ENCODE results near the gene KLRF1. TPM values are rescaled to one million over a fixed set of nuclear protein-coding genes. Genes with fewer than 3 reads are reported as not detected.
A peak's percentile ranks its signal among the peaks of the same experiment; 100 is the strongest.

Gene KLRF1
- total RNA-seq, 1 experiment from 2014 or later: not detected

GRCh38 chr12:9810671-9811070 lies 16.6 kb upstream of the KLRF1 start:
- H3K9me3 ChIP-seq (ENCODE audit: low read length): no peaks in the 10 kb centered on the region
- TF ChIP-seq EZH2 (IDR thresholded peaks at IDR 0.05; ENCODE audit: low read length, unreplicated experiment) (no peak), CTCF (conservative IDR thresholded peaks at IDR 0.05; ENCODE audit: low read depth, low read length) (no peak)
- no peaks in the 10 kb centered on the region for H3K79me2 ChIP-seq (ENCODE audit: low read length)
- H3K9me2 ChIP-seq (replicated peaks; ENCODE audit: low read length): no peaks in the 10 kb centered on the region
- ChIA-PET CTCF (no interaction called here), POLR2A (ENCODE audit: unreplicated experiment) (no interaction called here)
- H3K4me3 ChIP-seq (ENCODE audit: low read length): no peak overlapping the region
- no peak overlapping the region for H3K9ac ChIP-seq (ENCODE audit: low read length)
- H4K20me1 ChIP-seq (ENCODE audit: low read length): no peaks in the 10 kb centered on the region
- no peaks in the 10 kb centered on the region for H3K4me1 ChIP-seq (ENCODE audit: insufficient read depth, low read length)
- intact Hi-C loops (cut with micrococcal nuclease): no loop called here
- no peak overlapping the region for H3K4me2 ChIP-seq (ENCODE audit: low read length)
- H3K27me3 ChIP-seq (ENCODE audit: low read length): peaks cover 35% of the 10 kb centered on the region
- ATAC-seq: no peak
- H3F3A ChIP-seq (ENCODE audit: low read length, unreplicated experiment): no peaks in the 10 kb centered on the region
- H3K27ac ChIP-seq (ENCODE audit: low read length): no peak overlapping the region
- no peaks in the 10 kb centered on the region for H3K36me3 ChIP-seq (ENCODE audit: low read depth, low read length)
- no peak overlapping the region for H2AFZ ChIP-seq (ENCODE audit: low read length)
- DNase-seq: no peak
- BruUV-seq (replicated peaks): no TSS peak

- Histone ChIP-seq H3K9me2 (replicated peaks; ENCODE audit: low read length) (no peaks in the 10 kb centered on the region), H3K79me2 (ENCODE audit: low read length) (no peaks in the 10 kb centered on the region), H3K4me3 (ENCODE audit: low read length) (no peak overlapping the region), H2AFZ (ENCODE audit: low read length) (no peak overlapping the region), H3K9ac (ENCODE audit: low read length) (no peak overlapping the region), H3K36me3 (ENCODE audit: low read depth, low read length) (no peaks in the 10 kb centered on the region), H3F3A (ENCODE audit: low read length, unreplicated experiment) (no peaks in the 10 kb centered on the region), H3K27ac (ENCODE audit: low read length) (no peak overlapping the region), H3K4me1 (ENCODE audit: insufficient read depth, low read length) (no peaks in the 10 kb centered on the region), H3K27me3 (ENCODE audit: low read length) (peaks cover 26% of the 10 kb centered on the region), H3K9me3 (ENCODE audit: low read length) (no peaks in the 10 kb centered on the region), H4K20me1 (ENCODE audit: low read length) (no peaks in the 10 kb centered on the region), H3K4me2 (ENCODE audit: low read length) (no peak overlapping the region)
- BruUV-seq (replicated peaks): no TSS peak
- ChIA-PET CTCF (no interaction called here), POLR2A (ENCODE audit: unreplicated experiment) (interaction anchor here (0.6 kb wide), 1 partner anchor 857 kb away, joined by 3 read pairs; no protein-coding TSS in a partner anchor)
- TF ChIP-seq EZH2 (IDR thresholded peaks at IDR 0.05; ENCODE audit: low read length, unreplicated experiment) (no peak), CTCF (conservative IDR thresholded peaks at IDR 0.05; ENCODE audit: low read depth, low read length) (no peak), EZH2phosphoT487 (IDR thresholded peaks at IDR 0.05; ENCODE audit: borderline replicate concordance, low read length) (no peak)
- intact Hi-C loops (cut with micrococcal nuclease): no loop called here
- ATAC-seq (no peak), DNase-seq (no peak)
Observed at GRCh38 chr12:9811621-9812020, 15.7 kb upstream of the KLRF1 start.

DNA sequence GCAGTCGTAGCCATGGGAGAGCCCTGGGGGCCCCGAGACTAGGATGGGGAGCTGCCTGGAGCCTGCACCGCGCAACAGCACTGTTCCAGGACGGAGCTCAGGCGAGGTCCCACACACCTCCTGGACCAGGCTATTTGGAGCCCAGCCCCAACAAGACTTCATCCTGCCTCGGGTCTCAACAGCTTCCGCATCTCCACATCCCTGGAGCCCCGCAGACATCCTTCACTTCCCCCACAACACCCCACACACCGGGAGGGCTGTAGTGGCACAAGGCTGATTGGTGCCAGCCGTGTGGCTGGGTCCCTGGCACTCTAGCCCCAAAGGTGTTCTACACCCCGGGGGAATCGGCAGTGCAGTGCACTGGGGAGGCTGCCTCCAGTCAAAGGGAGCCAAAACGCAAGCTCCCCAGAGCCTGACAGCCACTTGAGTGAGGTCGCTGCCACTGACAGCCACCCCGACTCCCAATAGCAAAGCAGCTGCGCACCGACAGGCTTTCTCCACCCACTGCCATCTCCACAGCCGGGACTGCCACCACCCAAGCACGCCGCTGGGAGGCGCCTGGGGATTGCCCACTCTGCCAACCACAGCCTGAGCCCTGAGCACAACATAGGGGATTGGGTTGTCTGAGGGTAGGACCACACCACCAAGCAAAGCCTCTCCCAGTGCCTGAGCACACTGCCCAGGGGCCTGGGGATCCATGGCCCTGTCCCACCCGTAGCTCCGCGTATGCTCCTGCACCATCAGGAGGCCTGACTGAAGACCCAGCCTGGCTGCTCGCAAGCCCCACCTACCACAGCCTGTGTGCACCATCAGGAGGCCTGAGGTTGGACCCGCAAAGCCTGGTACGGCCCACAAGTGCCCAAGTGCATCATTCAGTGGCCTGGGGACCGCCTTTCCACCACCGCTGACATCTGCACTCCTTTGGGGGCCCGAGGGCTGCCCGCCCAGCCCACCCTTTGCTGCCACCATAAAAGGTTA lies 13.2 kb upstream of the KLRF1 start:
- Histone ChIP-seq H3K36me3 (ENCODE audit: low read depth, low read length) (no peaks in the 10 kb centered on the region), H4K20me1 (ENCODE audit: low read length) (no peaks in the 10 kb centered on the region), H3F3A (ENCODE audit: low read length, unreplicated experiment) (no peaks in the 10 kb centered on the region), H3K27me3 (ENCODE audit: low read length) (peaks cover 17% of the 10 kb centered on the region), H3K27ac (ENCODE audit: low read length) (no peak overlapping the region), H3K4me1 (ENCODE audit: insufficient read depth, low read length) (no peaks in the 10 kb centered on the region), H3K79me2 (ENCODE audit: low read length) (no peaks in the 10 kb centered on the region), H3K9me2 (replicated peaks; ENCODE audit: low read length) (no peaks in the 10 kb centered on the region), H3K9ac (ENCODE audit: low read length) (no peak overlapping the region), H3K4me2 (ENCODE audit: low read length) (peak overlapping the region; percentile 66), H3K9me3 (ENCODE audit: low read length) (no peaks in the 10 kb centered on the region), H2AFZ (ENCODE audit: low read length) (no peak overlapping the region), H3K4me3 (ENCODE audit: low read length) (no peak overlapping the region)
- no TSS peak for BruUV-seq (replicated peaks)
- intact Hi-C loops (cut with micrococcal nuclease): loop anchor here (1.0 kb wide), 1 partner anchor 112 kb away; no protein-coding TSS in a partner anchor
- ATAC-seq: peak; percentile 87
- CTCF ChIA-PET: no interaction called here
- DNase-seq: peak; percentile 43
- POLR2A ChIA-PET (ENCODE audit: unreplicated experiment): no interaction called here
- TF ChIP-seq EZH2 (IDR thresholded peaks at IDR 0.05; ENCODE audit: low read length, unreplicated experiment): no peak
- TF ChIP-seq EZH2phosphoT487 (IDR thresholded peaks at IDR 0.05; ENCODE audit: borderline replicate concordance, low read length): no peak
- TF ChIP-seq CTCF (conservative IDR thresholded peaks at IDR 0.05; ENCODE audit: low read depth, low read length): peak; percentile 63

All from PC-3 (cell line).